Endothelial cell of umbilical vein (primary cell): Measurements from ENCODE around the gene GHRH. TPM values are rescaled to one million over a fixed set of nuclear protein-coding genes. Genes with fewer than 3 reads are reported as not detected.

Source experiments
- BruUV-seq: library from RNA; stranded (reverse); fragments of 400-500 nt; replicated peaks from 2 replicates; lab custom pipeline; 2021; lab: Mats Ljungman, UMichigan
- CTCF ChIA-PET: fragments of 300-600, 350-600 bp; sonication (Branson Sonifier 250); formaldehyde crosslinking; loops from one replicate; lab custom pipeline; 2021; ENCODE audit warnings: antibody characterized with exemption, inconsistent platforms; lab: Charles Lee
- POLR2A ChIA-PET: fragments of 300-600, 350-600 bp; sonication (Branson Sonifier 250); formaldehyde crosslinking; loops from one replicate; lab custom pipeline; 2021; ENCODE audit warnings: antibody characterized with exemption, inconsistent platforms; lab: Charles Lee
- DNase-seq: peaks from one replicate; pipeline ENCODE4 v3.0.0-alpha.2; 2011; ENCODE audit warnings: low read depth, low spot score
- FAIRE-seq: peaks from 2 replicates; lab custom pipeline; 2011; peaks lifted over from hg19 to GRCh38; lab: Jason Lieb, UNC
- H2AFZ ChIP-seq: 2 replicates; pipeline ENCODE4 v1.6.0; 2012; ENCODE audit warnings: low read depth, low read length, control low read depth, inconsistent platforms
- H3K27ac ChIP-seq: 2 replicates; pipeline ENCODE4 v1.5.1; 2011; ENCODE audit warnings: low read depth, mild to moderate bottlenecking, control low read depth, low read length, moderate library complexity; ENCODE audit not compliant: insufficient read depth
- H3K27me3 ChIP-seq, 2 experiments: 2 replicates each; pipeline versions ENCODE4 v1.6.0 to v1.6.1; 2011; ENCODE audit warnings: low read length in 2 of 2, mixed read lengths in 1 of 2; ENCODE audit not compliant: control insufficient read depth in 2 of 2, insufficient read depth in 2 of 2
- H3K36me3 ChIP-seq, 2 experiments: 2 replicates in 1 of 2; 3 replicates in 1 of 2; pipeline ENCODE4 v1.5.1; 2011; ENCODE audit warnings: low read length in 2 of 2, mild to moderate bottlenecking in 1 of 2, moderate library complexity in 1 of 2; ENCODE audit not compliant: control insufficient read depth in 2 of 2, insufficient read depth in 2 of 2; ENCODE audit errors: extremely low read depth in 1 of 2
- H3K4me1 ChIP-seq: 3 replicates; pipeline ENCODE4 v1.5.1; 2011; ENCODE audit warnings: mild to moderate bottlenecking, low read length; ENCODE audit not compliant: control insufficient read depth, insufficient read depth; ENCODE audit errors: extremely low read depth
- H3K4me2 ChIP-seq: 2 replicates; pipeline ENCODE4 v1.6.1; 2011; ENCODE audit warnings: low read length, control low read depth, mixed read lengths; ENCODE audit not compliant: insufficient read depth
- H3K4me3 ChIP-seq, 3 experiments: fragments of 200-600 bp in 1 of 3; sonication (generic), shearing (Covaris generic) in 1 of 3; replicated peaks in 1 of 3; 2 replicates each; pipeline ENCODE4 v1.5.1; 2011 to 2016; ENCODE audit warnings: control low read depth in 3 of 3, low read length in 3 of 3, mild to moderate bottlenecking in 2 of 3, inconsistent platforms in 1 of 3, low read depth in 1 of 3, moderate library complexity in 1 of 3; ENCODE audit not compliant: insufficient read depth in 1 of 3
- H3K79me2 ChIP-seq: 2 replicates; pipeline ENCODE4 v1.6.0; 2012; ENCODE audit warnings: low read length, inconsistent platforms; ENCODE audit not compliant: control insufficient read depth, insufficient read depth
- H3K9ac ChIP-seq: replicated peaks from 2 replicates; pipeline ENCODE3; 2011; ENCODE audit warnings: low read length, control low read depth; ENCODE audit not compliant: insufficient read depth; ENCODE audit errors: extremely low read depth
- H3K9me1 ChIP-seq: replicated peaks from 3 replicates; pipeline ENCODE4 v1.6.0; 2011; ENCODE audit warnings: mild to moderate bottlenecking, low read length; ENCODE audit not compliant: control insufficient read depth, insufficient read depth; ENCODE audit errors: extremely low read depth
- H3K9me3 ChIP-seq: replicated peaks from 2 replicates; pipeline ENCODE4 v1.5.1; 2012; ENCODE audit warnings: low read length, inconsistent platforms; ENCODE audit not compliant: control insufficient read depth, insufficient read depth
- H4K20me1 ChIP-seq: replicated peaks from 2 replicates; pipeline ENCODE3; 2011; ENCODE audit warnings: mild to moderate bottlenecking, low read length; ENCODE audit not compliant: control insufficient read depth, insufficient read depth; ENCODE audit errors: extremely low read depth
- CTCF ChIP-seq, 2 donors: IDR thresholded peaks; 1 replicate in 1 of 2; 2 replicates in 1 of 2; pipeline ENCODE4 v1.5.1; 2011; ENCODE audit warnings: low read length in 2 of 2, mild to moderate bottlenecking in 2 of 2, moderate library complexity in 2 of 2, control low read depth in 1 of 2, inconsistent platforms in 1 of 2, low read depth in 1 of 2; ENCODE audit not compliant: insufficient read depth in 1 of 2; ENCODE audit errors: extremely low read depth in 1 of 2
- EZH2 ChIP-seq: IDR thresholded peaks from 2 replicates; pipeline ENCODE4 v1.6.1; 2012; ENCODE audit warnings: borderline replicate concordance, low read depth, mild to moderate bottlenecking, moderate library complexity, low read length, inconsistent platforms; ENCODE audit not compliant: severe bottlenecking
- FOS ChIP-seq: IDR thresholded peaks from 2 replicates; pipeline ENCODE4 v1.6.1; 2011; ENCODE audit warnings: mild to moderate bottlenecking, low read length, moderate library complexity, borderline replicate concordance; ENCODE audit not compliant: insufficient read depth
- GATA2 ChIP-seq: IDR thresholded peaks from 2 replicates; pipeline ENCODE4 v1.7.0; 2011; ENCODE audit warnings: low read depth, mild to moderate bottlenecking, moderate library complexity, mixed read lengths, low read length; ENCODE audit not compliant: insufficient read length, insufficient read depth
- JUN ChIP-seq: IDR thresholded peaks from 2 replicates; pipeline ENCODE4 v1.6.1; 2011; ENCODE audit warnings: borderline replicate concordance, low read depth; ENCODE audit not compliant: insufficient read length, insufficient read depth
- MYC ChIP-seq: IDR thresholded peaks from one replicate; pipeline ENCODE4 v1.6.1; 2011; ENCODE audit warnings: mild to moderate bottlenecking, low read depth, low read length
- POLR2A ChIP-seq: IDR thresholded peaks from 2 replicates; pipeline ENCODE4 v1.6.1; 2012; ENCODE audit warnings: low read depth, mild to moderate bottlenecking, control low read depth, low read length
- POLR2AphosphoS5 ChIP-seq: IDR thresholded peaks from 2 replicates; pipeline ENCODE4 v1.6.1; 2012; ENCODE audit warnings: low read depth, mild to moderate bottlenecking, control low read depth, low read length, moderate library complexity; ENCODE audit not compliant: insufficient read depth
- dilution Hi-C: fragments of 300-500 bp; cut with MboI; formaldehyde crosslinking; loops from one replicate; pipeline ENCODE4 v1.15.0; 2019; ENCODE audit warnings: low sequenced_read_pairs; ENCODE audit not compliant: extremely low pct_ligation_motif_present
- intact Hi-C: fragments of 100-400 bp; cut with micrococcal nuclease; formaldehyde crosslinking; loops from one replicate; pipeline ENCODE4 v1.10.0; 2022
- polyA plus RNA-seq, 4 experiments: library from polyadenylated mRNA; depleted of rRNA in 3 of 4; stranded (reverse) in 3 of 4; unstranded in 1 of 4; fragments of >200 nt; gene quantifications; 2 replicates each; pipeline versions ENCODE4 v1.2.1 to v1.2.3, GENCODE V29; 2011 to 2012; ENCODE audit warnings: missing spikeins in 1 of 4
- total RNA-seq: library from RNA; stranded (reverse); gene quantifications from 2 replicates; pipeline ENCODE4 v1.2.3, GENCODE V29; 2021
- TF ChIP-seq, protein P1 (sequence below): IDR thresholded peaks from 2 replicates; pipeline ENCODE4 v1.6.1; 2011; ENCODE audit not compliant: insufficient read depth, insufficient read length

GHRH gene
- total and polyA plus RNA-seq, 2 donors (not counting 3 experiments of a cell fraction or from before 2014, with no cell fraction given), result not detected

DNA sequence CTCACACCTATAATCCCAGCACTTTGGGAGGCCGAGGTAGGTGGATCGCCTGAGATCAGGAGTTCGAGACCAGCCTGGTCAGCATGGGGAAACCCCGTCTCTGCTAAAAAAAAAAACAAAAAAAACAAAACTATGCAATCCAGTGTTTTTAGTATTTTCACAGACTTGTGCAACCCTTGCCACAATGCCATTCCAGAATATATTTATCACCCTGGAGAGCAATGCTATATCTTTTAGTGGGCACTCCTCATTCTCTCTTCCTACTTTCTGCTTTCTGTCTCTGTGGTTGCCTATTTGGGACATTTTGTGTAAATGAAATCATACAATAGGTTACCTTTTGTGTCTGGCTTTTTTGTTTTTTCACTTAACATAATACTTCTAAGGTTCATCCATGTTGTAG is 43.2 kb downstream of the GHRH start:
- Histone ChIP-seq H3K9me3 (no peaks in the 10 kb centered on the region), H3K79me2 (peaks cover 14% of the 10 kb centered on the region), H3K4me3 (no peak overlapping the region), H4K20me1 (no peaks in the 10 kb centered on the region), H3K27me3 (no peaks in the 10 kb centered on the region), H3K4me2 (no peak overlapping the region), H3K27ac (no peak overlapping the region), H2AFZ (no peak overlapping the region), H3K4me1 (no peaks in the 10 kb centered on the region), H3K36me3 (peaks cover 11 to 31% of the 10 kb centered on the region in 2 experiments), H3K9ac (no peak overlapping the region), H3K9me1 (no peaks in the 10 kb centered on the region)
- CTCF ChIA-PET, result no interaction called here
- dilution Hi-C loops (no loop called here), intact Hi-C loops (no loop called here)
- DNase-seq (no peak), FAIRE-seq (no peak)
- TF ChIP-seq POLR2AphosphoS5 (no peak), FOS (no peak), POLR2A (no peak), JUN (no peak), EZH2 (no peak), MYC (no peak), CTCF (IDR thresholded peaks at IDR 0.05; ENCODE audit: extremely low read depth in 1 of 2, insufficient read depth in 1 of 2, low read depth in 1 of 2, low read length in 2 of 2) (no peak), GATA2 (no peak)
- TF ChIP-seq, protein P1, sequence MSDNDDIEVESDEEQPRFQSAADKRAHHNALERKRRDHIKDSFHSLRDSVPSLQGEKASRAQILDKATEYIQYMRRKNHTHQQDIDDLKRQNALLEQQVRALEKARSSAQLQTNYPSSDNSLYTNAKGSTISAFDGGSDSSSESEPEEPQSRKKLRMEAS, result no peak
- POLR2A ChIA-PET, result no interaction called here
- BruUV-seq, result no TSS peak
